D721Med (cell line): ENCODE measurements around the gene EXOC3L4.
"Not testable (repeated sequence)": the region's sequence is repeated elsewhere in the genome, so short reads cannot be mapped to it uniquely, and the experiment has no call there.

Experiments used
- DNase-seq: peaks from one replicate; pipeline ENCODE4 v3.0.0; 2011; ENCODE audit warnings: low spot score; ENCODE audit not compliant: insufficient read length
- FAIRE-seq: peaks from 2 replicates; lab custom pipeline; 2011; peaks lifted over from hg19 to GRCh38; lab: Jason Lieb, UNC
- TF ChIP-seq, protein P1 (sequence below): IDR thresholded peaks from 2 replicates; pipeline ENCODE4 v1.5.1; 2012; ENCODE audit warnings: mild to moderate bottlenecking, control low read depth; ENCODE audit not compliant: insufficient read depth; ENCODE audit errors: missing control alignments

EXOC3L4 gene

GRCh38 chr14:103144085-103144484 lies 49.6 kb downstream of the EXOC3L4 start:
- no peak for DNase-seq
- no peak for FAIRE-seq
- TF ChIP-seq, protein P1, sequence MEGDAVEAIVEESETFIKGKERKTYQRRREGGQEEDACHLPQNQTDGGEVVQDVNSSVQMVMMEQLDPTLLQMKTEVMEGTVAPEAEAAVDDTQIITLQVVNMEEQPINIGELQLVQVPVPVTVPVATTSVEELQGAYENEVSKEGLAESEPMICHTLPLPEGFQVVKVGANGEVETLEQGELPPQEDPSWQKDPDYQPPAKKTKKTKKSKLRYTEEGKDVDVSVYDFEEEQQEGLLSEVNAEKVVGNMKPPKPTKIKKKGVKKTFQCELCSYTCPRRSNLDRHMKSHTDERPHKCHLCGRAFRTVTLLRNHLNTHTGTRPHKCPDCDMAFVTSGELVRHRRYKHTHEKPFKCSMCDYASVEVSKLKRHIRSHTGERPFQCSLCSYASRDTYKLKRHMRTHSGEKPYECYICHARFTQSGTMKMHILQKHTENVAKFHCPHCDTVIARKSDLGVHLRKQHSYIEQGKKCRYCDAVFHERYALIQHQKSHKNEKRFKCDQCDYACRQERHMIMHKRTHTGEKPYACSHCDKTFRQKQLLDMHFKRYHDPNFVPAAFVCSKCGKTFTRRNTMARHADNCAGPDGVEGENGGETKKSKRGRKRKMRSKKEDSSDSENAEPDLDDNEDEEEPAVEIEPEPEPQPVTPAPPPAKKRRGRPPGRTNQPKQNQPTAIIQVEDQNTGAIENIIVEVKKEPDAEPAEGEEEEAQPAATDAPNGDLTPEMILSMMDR = no peak

GRCh38 chr14:103146141-103146709 lies 51.7 kb downstream of the EXOC3L4 start:
- TF ChIP-seq, protein P1 = no peak
- no peak for DNase-seq
- no peak for FAIRE-seq

- TF ChIP-seq, protein P1 = no peak
- FAIRE-seq (no peak), DNase-seq (no peak)
Measured at GRCh38 chr14:103149351-103150237, 55.1 kb downstream of the EXOC3L4 start.

GRCh38 chr14:103151270-103151945 lies 56.9 kb downstream of the EXOC3L4 start:
- TF ChIP-seq, protein P1 = no peak
- no peak for DNase-seq
- no peak for FAIRE-seq

DNA sequence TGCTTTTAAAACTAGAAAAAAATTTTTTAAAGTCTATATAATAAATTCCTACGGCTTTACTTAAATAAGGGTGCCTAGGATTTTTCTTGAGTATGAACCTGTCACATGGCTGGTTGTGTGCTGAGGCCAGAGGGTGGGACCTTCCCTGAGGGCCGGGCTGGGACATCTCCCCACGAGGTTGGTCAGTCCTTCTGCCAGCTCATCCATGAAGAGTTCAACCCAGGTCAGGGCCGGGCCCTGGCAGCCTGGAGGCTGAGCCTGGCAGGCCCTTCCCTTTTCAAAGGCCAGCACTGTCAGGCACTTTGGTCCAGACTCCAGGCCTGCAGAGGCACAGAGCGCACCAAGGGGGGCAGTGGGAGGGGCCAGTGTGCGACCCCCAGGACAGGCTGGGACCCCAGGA lies 60.5 kb downstream of the EXOC3L4 start:
- TF ChIP-seq, protein P1 = no peak
- FAIRE-seq (no peak), DNase-seq (no peak)

DNA sequence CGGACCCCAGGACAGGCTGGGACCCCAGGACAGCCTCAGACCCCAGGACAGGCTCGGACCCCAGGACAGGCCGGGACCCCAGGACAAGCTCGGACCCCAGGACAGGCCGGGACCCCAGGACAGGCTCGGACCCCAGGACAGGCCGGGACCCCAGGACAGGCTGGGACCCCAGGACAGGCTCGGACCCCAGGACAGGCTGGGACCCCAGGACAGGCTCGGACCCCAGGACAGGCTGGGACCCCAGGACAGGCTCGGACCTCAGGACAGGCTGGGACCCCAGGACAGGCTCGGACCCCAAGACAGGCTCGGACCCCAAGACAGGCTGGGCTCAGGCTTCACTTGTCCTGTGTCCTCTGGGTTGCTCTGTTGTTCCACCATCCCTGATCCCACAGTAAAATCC lies 60.9 kb downstream of the EXOC3L4 start:
- FAIRE-seq, DNase-seq: not testable (repeated sequence)

GRCh38 chr14:103155826-103156394 lies 61.4 kb downstream of the EXOC3L4 start:
- FAIRE-seq = no peak
- no peak for DNase-seq
- TF ChIP-seq, protein P1 = no peak
